ENCODE measurements around the gene RFTN2.
A peak's percentile ranks its signal among the peaks of the same experiment; 100 is the strongest.
"Not testable (repeated sequence)": the region's sequence is repeated elsewhere in the genome, so short reads cannot be mapped to it uniquely, and the experiment has no call there.

The RFTN2 gene, protein sequence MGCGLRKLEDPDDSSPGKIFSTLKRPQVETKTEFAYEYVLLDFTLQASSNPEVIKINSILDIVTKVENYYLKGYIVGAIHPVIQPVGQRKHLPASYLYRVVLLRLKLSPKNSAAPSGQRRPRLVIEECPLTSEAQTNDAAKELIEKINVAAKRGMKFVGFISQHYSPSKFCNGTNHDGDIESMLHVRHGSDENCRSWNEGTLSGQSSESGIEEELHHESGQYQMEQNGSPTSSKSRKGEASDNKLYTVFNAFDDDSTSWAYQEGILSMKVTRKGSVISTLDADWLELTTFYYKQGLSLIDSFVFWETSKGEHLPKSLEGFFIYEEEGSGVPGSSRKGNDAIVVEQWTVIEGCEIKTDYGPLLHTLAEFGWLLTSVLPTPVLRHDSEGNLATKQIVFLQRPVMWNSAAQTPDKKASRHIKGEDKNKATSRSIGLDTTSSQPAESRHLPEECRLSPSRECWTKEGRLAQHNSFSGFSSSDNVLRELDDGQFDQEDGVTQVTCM
- long read RNA-seq, donor 1, full-length matches to known transcripts: 4 of 4 reads
- long read RNA-seq, donor 1, partial matches to known transcripts: 0 of 4 reads
- long read RNA-seq, donor 1, other reads (novel, unspliced or antisense): 0 of 4 reads
- long read RNA-seq, donor 2, full-length matches to known transcripts: 2 of 2 reads
- long read RNA-seq, donor 2, partial matches to known transcripts: 0 of 2 reads
- long read RNA-seq, donor 2, other reads (novel, unspliced or antisense): 0 of 2 reads
- long read RNA-seq, donor 3, full-length matches to known transcripts: 1 of 1 reads
- long read RNA-seq, donor 3, partial matches to known transcripts: 0 of 1 reads
- long read RNA-seq, donor 3, other reads (novel, unspliced or antisense): 0 of 1 reads
- long read RNA-seq, donor 4, full-length matches to known transcripts: 6 of 6 reads
- long read RNA-seq, donor 4, partial matches to known transcripts: 0 of 6 reads
- long read RNA-seq, donor 4, other reads (novel, unspliced or antisense): 0 of 6 reads
- long read RNA-seq, donor 5, full-length matches to known transcripts: 2 of 8 reads
- long read RNA-seq, donor 5, partial matches to known transcripts: 6 of 8 reads
- long read RNA-seq, donor 5, other reads (novel, unspliced or antisense): 0 of 8 reads
- long read RNA-seq, donor 6, full-length matches to known transcripts: 6 of 6 reads
- long read RNA-seq, donor 6, partial matches to known transcripts: 0 of 6 reads
- long read RNA-seq, donor 6, other reads (novel, unspliced or antisense): 0 of 6 reads
- long read RNA-seq, donor 7, full-length matches to known transcripts: 5 of 11 reads
- long read RNA-seq, donor 7, partial matches to known transcripts: 6 of 11 reads
- long read RNA-seq, donor 7, other reads (novel, unspliced or antisense): 0 of 11 reads
- long read RNA-seq, donor 8, full-length matches to known transcripts: 3 of 3 reads
- long read RNA-seq, donor 8, partial matches to known transcripts: 0 of 3 reads
- long read RNA-seq, donor 8, other reads (novel, unspliced or antisense): 0 of 3 reads

DNA sequence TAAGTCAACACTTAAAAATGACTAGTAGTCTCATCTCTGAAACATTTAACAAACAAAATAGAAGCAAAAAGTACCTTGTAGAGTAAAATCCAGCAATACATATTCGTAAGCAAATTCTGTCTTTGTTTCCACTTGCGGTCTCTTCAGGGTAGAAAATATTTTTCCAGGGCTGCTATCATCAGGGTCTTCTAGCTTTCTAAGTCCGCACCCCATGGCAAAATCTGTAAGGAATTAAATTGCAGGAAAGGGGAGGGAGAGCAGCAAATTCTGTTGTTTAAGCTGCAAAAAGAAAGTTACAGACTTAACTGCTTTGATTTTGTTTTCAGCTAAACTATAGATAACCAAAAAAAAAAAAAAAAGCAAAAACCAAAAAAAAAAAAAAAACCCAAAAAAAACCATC, at the start of gene RFTN2:
Gene RFTN2, minus strand, starts transcription at position 342 of the 400 bp plus-strand sequence. Its CDS starts 129 bp downstream, at position 213.
- DNase-seq: peak; percentile 41

DNA sequence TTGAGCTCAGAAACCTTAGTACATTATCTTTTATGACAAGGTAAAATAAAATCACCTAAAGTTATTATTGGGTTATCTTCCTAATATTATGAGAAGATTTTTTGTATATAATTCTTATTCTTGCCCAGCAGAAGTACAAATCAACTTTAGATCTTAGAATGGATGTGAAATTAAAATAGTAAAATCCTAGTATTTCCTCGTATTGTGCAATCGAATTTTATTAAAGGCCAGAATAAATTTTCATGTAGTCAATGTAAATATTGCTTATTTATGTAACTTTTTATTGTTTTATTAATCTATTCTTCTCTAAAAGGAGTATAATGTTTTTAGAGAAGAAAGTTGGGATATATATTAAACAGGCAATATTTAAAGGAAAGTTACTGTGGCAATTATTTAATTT, 42.5 kb upstream of the RFTN2 start:
- DNase-seq: no peak

DNA sequence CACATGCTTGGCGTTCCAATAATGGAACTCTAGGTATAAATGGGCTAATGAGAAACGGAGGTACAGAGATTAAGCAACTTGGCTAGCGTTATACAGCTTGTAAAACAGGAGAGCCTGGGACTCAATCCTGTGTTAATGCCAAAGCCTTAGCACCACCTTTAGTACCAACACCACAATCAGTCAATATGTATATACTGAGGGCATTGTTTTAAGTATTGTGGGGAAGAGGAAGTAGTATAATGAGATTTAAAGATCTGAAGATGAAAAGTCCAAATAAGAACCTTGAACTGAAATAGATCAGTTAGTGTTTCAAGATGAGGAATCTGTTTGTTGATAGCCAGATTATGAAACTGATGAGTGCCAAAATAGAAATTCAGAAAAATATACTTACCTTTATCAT, 37.9 kb upstream of the RFTN2 start:
- DNase-seq: no peak

DNA sequence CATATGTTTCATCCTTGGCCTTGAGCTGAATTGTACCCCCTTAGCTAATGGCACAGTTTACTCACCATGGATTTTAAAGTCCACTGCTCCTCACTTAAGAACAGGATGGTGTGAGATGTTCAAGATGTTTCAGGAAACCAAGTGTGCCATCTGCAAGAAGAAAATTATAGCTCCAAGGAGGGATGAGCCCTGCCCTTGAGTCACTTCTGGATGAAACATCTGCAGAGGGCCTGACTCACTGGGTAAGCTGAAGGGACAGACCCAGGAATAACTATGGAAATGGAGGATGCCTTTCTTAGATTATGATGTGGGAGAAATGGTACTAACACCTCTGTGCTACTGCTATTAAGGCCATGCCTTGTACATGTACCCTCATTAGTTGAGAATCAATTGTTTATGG, 36.2 kb upstream of the RFTN2 start:
- DNase-seq: no peak

DNA sequence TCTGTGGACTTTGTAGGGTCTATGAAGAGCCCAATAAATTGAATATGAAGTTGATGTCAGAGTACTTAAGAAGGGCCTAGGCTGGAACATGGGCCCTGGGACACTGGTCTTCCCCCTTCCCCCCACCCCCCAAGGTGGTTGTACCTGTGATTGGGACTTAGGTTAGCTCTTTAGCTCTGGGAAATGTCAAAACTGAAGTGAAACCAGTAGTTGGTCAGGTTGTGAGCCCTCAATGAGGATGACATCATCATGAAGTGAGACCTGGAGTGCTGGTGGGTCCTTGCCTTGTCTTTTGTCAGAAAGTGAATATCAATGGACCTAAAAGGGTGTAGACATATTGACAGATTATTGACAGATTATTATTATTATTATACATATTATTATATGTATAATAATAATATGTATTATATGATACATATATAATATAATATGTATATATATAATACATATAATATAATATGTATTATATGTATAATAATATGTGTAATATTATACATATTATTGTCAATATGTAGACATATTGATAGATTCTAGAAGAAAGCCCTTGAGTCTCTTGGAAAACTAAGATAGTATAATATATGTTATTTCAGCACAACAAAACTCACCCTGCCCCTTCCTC, 35.1 kb upstream of the RFTN2 start:
- no peak for DNase-seq

DNA sequence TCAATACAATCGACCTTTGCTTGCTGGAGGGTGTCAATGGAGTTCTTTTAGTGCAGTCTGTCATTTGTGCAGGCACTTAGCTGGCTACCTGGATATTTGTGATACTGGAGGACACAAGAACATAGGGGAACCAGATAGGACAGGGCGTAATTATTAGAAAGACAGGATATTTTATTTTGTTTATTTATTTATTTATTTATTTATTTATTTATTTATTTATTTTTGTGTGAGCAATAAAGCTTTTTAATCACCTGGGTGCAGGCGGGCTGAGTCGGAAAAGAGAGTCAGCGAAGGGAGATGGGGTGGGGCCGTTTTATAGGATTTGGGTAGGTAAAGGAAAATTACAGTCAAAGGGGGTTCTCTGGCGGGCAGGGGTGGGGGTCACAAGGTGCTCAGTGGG, 33.8 kb upstream of the RFTN2 start:
- not testable (repeated sequence) for DNase-seq

DNA sequence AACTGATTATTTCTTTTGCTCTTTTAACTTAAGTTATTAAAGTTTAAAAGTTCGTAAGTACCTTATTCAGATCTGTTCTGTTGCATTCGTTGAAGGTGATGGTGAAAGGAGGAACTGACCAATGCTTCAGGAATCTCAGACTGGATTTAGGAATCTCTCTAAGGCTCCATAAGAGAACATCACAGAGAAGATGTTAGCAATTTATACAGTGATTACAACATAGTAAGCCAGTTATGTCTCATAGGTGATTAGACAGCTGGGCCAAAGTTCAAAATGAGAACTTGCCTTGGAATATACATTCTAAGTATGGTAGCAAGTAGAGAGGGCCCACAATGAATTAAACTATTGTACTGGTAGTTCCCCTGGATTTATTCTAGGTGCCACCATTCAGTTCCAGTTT, 32.9 kb upstream of the RFTN2 start:
- DNase-seq: no peak

DNA sequence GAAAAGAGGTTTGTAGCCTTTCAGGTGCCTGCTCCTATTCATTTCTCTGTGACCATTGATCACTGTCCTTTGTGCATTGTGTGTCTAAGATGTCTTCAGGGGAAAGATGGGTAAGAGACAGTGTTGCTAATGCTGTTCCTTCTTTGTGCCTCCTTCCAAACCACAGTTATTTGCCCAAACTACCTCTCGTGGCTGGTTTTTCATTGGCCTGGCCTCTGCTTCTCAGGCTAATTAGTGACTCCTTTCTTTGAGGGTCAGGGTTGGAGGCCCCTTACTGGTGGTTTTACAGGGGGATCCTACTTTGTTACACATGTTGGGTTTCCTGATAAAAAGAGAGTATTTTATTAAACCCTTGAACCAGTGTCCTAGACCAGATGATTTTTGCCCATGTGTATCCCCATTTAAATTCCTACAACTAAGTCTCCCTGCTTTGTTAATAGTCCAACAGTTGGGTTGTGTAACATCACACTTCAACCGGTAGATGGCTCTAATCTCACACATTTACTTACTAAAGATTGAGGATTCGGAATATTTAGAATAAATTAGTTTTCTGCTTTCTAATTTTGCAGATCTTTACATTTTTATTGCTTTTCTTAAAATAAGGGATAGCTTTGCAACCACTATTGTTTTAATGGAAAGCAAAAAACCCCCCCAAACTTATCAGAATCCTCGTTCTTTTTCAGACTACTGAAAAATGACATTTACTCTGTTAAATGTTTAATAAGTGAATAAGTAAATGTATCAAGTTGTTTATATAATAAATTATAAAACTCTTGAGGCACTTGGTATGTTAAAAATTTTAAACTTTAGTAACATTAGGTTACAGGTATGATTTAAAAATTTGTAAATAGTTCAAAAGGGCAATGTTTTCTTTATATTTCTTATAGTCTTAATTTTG, 32.2 kb upstream of the RFTN2 start:
- DNase-seq: peak; percentile 13

DNA sequence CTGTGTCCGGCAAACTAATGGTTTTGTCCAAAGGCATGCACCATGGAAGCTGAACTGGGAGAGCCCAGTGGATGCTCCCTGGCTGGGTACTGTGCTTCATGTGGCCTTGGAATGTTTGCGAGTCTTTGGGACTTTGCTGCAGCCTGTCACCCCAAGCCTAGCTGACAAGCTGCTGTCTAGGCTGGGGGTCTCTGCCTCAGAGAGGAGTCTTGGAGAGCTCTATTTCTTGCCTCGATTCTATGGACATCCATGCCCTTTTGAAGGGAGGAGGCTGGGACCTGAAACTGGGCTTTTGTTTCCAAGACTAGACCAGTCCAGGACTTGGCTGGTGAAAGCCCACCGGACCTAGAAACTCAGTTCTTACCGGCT, 31.4 kb upstream of the RFTN2 start:
- DNase-seq: no peak

DNA sequence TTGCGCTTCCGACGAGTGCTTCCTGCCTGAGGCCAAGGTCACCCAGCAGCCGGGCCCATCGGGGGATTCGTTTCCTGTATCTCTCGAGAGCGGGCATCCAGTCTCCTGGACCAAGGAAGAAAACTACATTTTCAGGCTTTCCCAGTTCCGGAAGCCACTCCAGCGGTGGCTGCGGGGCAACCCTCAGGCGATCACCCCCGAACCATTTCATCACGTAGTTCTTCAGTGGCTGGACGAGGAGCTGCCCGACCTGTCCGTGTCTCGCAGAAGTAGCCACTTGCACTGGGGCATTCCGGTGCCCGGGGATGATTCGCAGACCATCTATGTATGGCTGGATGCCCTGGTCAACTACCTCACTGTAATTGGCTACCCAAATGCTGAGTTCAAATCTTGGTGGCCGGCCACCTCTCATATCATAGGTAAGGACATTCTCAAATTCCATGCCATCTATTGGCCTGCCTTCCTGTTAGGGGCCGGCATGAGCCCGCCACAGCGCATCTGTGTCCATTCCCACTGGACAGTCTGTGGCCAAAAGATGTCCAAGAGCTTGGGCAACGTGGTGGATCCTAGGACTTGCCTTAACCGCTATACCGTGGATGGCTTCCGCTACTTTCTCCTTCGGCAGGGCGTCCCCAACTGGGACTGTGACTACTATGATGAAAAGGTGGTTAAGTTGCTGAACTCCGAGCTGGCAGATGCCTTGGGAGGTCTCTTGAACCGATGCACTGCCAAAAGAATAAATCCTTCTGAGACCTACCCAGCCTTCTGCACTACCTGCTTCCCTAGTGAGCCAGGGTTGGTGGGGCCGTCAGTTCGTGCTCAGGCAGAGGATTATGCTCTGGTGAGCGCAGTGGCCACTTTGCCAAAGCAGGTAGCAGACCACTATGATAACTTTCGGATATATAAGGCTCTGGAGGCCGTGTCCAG, 30.8 kb upstream of the RFTN2 start:
- no peak for DNase-seq

DNA sequence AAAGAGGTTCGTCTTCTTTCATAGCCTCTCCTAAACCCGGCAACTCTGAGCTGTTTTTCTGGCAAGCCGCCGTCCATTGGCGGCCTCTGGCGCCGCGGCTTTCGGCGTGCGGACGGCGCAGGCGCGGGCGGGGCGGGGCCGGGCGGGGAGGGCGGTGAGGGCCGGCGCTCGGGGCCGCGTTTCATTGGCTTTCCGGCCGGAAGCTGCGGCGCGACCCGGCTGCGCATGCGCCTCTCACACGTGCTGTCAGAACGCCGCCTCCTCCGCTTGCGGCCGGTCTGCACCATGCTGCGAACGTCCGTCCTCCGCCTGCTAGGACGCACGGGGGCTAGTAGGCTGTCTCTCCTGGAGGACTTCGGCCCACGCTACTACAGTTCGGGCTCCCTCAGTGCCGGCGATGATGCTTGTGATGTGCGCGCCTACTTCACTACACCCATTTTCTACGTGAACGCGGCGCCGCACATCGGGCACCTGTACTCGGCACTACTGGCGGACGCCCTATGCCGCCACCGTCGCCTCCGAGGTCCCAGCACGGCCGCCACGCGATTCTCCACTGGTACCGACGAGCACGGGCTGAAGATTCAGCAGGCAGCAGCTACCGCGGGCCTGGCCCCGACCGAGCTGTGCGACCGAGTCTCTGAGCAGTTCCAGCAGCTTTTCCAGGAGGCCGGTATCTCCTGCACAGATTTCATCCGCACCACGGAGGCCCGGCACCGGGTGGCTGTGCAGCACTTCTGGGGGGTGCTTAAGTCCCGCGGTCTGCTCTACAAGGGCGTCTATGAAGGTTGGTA, 29.9 kb upstream of the RFTN2 start, which contains the start of gene MARS2:
Gene MARS2, plus strand, starts transcription at position 249 of the 791 bp plus-strand sequence. Its CDS starts 37 bp downstream, at position 286.
- DNase-seq: peak; percentile 87

DNA sequence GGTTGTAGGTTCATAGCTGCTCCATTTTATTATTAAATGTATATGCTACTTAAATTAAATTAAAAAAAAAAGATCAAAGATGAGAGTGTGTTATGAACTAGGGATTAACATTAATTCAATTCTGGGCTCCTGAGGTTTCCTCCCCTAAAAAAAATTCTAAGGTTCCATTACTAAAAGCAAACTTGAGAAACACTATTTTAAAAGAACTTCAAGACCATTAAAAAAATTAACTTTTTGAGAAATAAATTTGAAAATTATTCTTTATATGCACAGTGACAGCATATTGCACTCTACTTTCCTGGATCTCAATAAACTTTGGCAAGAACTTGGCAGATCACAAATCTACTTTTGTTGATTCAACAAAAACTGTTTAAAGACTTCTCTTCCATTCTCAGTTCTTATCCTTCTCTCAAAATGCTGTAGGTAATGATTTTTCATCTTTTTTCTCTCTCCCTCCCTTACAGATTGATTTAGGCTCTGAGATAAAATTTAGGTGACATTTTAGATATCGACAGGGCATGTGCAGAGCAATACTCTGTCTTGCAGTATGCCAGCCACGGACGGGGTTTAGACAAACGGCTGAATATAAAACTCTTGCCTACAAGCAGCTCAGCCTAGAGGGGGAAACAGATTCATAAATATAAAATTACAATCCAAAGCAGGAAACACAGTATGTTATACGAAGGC, 29.2 kb upstream of the RFTN2 start:
- peak; percentile 87 for DNase-seq

DNA sequence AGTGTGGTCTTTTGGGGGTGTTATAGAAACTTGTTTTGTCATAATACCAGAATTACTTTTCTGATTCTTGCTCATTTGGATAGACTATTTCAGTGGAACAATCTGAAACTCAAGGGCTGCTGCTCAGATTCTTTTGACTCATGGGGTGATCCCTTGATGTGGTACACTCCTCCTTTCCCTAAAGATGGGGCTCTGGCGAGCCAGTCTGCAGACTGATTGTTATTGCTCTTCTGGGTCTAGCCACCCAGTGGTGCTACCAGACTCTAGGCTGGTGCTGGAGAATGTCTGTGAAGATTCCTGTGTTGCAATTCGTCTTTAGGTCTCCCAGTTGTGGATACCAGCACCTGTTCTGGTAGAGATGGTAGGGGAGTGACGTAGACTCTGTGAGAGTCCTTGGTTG, 25.6 kb upstream of the RFTN2 start:
- no peak for DNase-seq

DNA sequence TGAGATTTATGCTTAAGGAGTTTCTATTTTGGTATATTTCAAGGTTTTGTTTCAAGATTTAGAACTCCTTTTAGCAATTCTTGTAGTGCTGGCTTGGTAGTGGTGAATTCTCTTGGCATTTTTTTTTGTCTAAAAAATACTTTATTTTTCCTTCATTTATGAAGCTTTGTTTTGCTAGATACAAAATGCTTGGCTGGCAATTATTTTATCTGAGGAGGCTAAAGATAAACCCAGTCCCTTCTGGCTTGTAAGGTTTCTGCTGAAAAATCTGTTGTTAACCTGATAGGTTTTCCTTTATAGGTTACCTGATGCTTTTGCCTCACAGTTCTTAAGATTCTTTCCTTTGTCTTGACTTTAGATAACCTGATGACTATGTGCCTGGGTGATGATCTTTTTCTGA, 24.3 kb upstream of the RFTN2 start:
- not testable (repeated sequence) for DNase-seq

DNA sequence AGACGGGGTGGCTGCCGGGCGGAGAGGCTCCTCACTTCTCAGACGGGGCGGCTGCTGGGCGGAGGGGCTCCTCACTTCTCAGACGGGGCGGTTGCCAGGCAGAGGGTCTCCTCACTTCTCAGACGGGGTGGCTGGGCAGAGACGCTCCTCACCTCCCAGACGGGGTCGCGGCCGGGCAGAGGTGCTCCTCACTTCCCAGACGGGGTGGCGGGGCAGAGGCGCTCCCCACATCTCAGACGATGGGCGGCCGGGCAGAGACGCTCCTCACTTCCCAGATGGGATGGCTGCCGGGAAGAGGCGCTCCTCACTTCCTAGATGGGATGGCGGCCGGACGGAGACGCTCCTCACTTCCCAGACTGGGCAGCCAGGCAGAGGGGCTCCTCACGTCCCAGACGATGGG, 21.2 kb upstream of the RFTN2 start:
- not testable (repeated sequence) for DNase-seq

DNA sequence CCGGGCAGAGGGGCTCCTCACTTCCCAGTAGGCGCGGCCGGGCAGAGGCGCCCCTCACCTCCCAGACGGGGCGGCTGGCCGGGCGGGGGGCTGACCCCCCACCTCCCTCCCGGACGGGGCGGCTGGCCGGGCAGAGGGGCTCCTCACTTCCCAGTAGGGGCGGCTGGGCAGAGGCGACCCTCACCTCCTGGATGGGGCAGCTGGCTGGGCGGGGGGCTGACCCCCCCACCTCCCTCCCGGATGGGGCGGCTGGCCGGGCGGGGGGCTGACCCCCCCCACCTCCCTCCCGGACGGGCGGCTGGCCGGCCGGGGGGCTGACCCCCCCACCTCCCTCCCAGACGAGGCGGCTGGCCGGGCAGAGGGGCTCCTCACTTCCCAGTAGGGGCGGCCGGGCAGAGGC, 20.6 kb upstream of the RFTN2 start:
- not testable (repeated sequence) for DNase-seq

DNA sequence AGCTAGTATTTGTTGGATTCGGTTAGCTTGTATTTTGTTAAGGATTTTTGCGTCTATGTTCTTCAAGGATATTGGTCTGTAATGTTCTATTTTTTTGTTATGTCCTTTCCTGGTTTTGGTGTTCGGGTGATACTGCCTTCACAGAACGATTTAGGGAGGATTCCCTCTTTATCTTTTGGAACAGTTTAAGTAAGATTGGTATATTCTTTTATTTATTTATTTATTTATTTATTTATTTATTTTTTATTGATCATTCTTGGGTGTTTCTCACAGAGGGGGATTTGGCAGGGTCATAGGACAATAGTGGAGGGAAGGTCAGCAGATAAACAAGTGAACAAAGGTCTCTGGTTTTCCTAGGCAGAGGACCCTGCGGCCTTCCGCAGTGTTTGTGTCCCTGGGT, 19.8 kb upstream of the RFTN2 start:
- not testable (repeated sequence) for DNase-seq

DNA sequence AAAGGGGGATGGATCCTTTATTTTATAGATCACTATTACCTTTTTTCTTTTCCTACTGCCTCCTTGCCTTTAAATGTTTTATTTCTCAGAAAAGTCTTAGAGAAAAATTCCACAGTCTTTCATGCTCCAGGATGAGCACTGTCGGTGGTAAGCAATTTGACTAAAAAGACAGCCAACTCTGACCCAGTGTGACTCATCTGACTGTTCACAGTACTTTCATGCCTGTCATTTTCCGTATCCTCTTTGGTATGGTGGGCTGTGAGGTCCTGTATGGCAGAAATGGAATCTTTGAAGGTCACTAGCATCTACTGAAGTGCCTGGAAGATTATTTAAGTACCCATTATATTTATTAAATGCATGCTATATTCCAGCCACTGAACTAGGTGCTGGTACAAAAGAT, 2.1 kb upstream of the RFTN2 start:
- DNase-seq: no peak
